SK-N-SH (cell line): ENCODE data around the gene ATP11A. TPM values are rescaled to one million over a fixed set of nuclear protein-coding genes. Genes with fewer than 3 reads are reported as not detected.

Source experiments
- CTCF ChIA-PET: fragments of 300-600, 350-600 bp; formaldehyde crosslinking; extraction: SDS; loops from one replicate; lab custom pipeline; 2021; lab: Yijun Ruan, JAX
- POLR2A ChIA-PET: fragments of 350-600 bp; sonication (Branson Sonifier 250); formaldehyde crosslinking; extraction: SDS; loops from one replicate; lab custom pipeline; 2020; ENCODE audit warnings: antibody characterized with exemption, inconsistent platforms; lab: Yijun Ruan, JAX
- DNase-seq: peaks from one replicate; pipeline ENCODE4 v3.0.0; 2012
- H2AFZ ChIP-seq: fragments of 200-600 bp; sonication (generic); 2 replicates; pipeline ENCODE4 v1.8.1; 2016; ENCODE audit warnings: antibody characterized with exemption, mild to moderate bottlenecking, low read depth
- H3F3A ChIP-seq: fragments of 200-600 bp; sonication (generic); replicated peaks from 2 replicates; pipeline ENCODE3; 2016; ENCODE audit warnings: antibody characterized with exemption, mild to moderate bottlenecking; ENCODE audit not compliant: insufficient read depth
- H3K27ac ChIP-seq, 2 experiments: fragments of 200-500 bp in 1 of 2; fragments of 200-600 bp in 1 of 2; sonication (Bioruptor generic) in 1 of 2; sonication (generic), shearing (Covaris generic) in 1 of 2; 2 replicates each; pipeline versions ENCODE4 v1.5.1 to v1.6.1; 2014 to 2016; ENCODE audit warnings: low read depth in 2 of 2, inconsistent platforms in 1 of 2, low read length in 1 of 2, mild to moderate bottlenecking in 1 of 2, mixed read lengths in 1 of 2
- H3K27me3 ChIP-seq: fragments of 200-600 bp; sonication (generic), shearing (Covaris generic); 2 replicates; pipeline ENCODE4 v1.6.1; 2016; ENCODE audit warnings: mixed run types; ENCODE audit not compliant: insufficient read depth
- H3K36me3 ChIP-seq, 2 experiments: fragments of 200-500 bp in 1 of 2; fragments of 200-600 bp in 1 of 2; sonication (Bioruptor generic) in 1 of 2; sonication (generic) in 1 of 2; replicated peaks in 1 of 2; 2 replicates each; pipeline versions ENCODE3 to v1.5.1; 2014 to 2016; ENCODE audit warnings: low read length in 1 of 2, mild to moderate bottlenecking in 1 of 2; ENCODE audit not compliant: insufficient read depth in 2 of 2, control insufficient read depth in 1 of 2
- H3K4me1 ChIP-seq, 2 experiments: fragments of 200-500 bp in 1 of 2; fragments of 200-600 bp in 1 of 2; sonication (Bioruptor generic) in 1 of 2; sonication (generic), shearing (Covaris generic) in 1 of 2; 2 replicates each; pipeline versions ENCODE4 v1.5.1 to v1.6.1; 2014 to 2016; ENCODE audit warnings: low read depth in 1 of 2, low read length in 1 of 2, mixed run types in 1 of 2; ENCODE audit not compliant: insufficient read depth in 2 of 2, control insufficient read depth in 1 of 2
- H3K4me2 ChIP-seq: fragments of 200-600 bp; sonication (generic), shearing (Covaris generic); 2 replicates; pipeline ENCODE4 v1.6.1; 2017; ENCODE audit warnings: mixed run types
- H3K4me3 ChIP-seq, 2 experiments: fragments of 200-500 bp in 1 of 2; fragments of 200-600 bp in 1 of 2; sonication (Bioruptor generic) in 1 of 2; sonication (generic), shearing (Covaris generic) in 1 of 2; 2 replicates each; pipeline versions ENCODE4 v1.5.1 to v1.8.1; 2014 to 2016; ENCODE audit warnings: low read depth in 2 of 2, inconsistent platforms in 1 of 2, low read length in 1 of 2, mild to moderate bottlenecking in 1 of 2, mixed read lengths in 1 of 2, moderate library complexity in 1 of 2
- H3K79me2 ChIP-seq: fragments of 200-600 bp; sonication (generic); 2 replicates; pipeline ENCODE4 v1.8.1; 2017; ENCODE audit warnings: mild to moderate bottlenecking; ENCODE audit not compliant: insufficient read depth
- H3K9ac ChIP-seq: fragments of 200-600 bp; sonication (generic); 2 replicates; pipeline ENCODE4 v1.6.1; 2017; ENCODE audit warnings: mixed run types
- H3K9me2 ChIP-seq: fragments of 200-600 bp; sonication (generic); 2 replicates; pipeline ENCODE4 v1.6.1; 2017; ENCODE audit warnings: mixed run types
- H3K9me3 ChIP-seq: fragments of 200-600 bp; sonication (generic); 2 replicates; pipeline ENCODE4 v1.6.1; 2017; ENCODE audit warnings: mixed run types, mild to moderate bottlenecking, moderate library complexity
- H4K20me1 ChIP-seq: fragments of 200-600 bp; sonication (generic); 2 replicates; pipeline ENCODE4 v1.6.1; 2017; ENCODE audit warnings: mild to moderate bottlenecking, mixed run types; ENCODE audit not compliant: insufficient read depth
- ELF1 ChIP-seq: IDR thresholded peaks from 2 replicates; pipeline ENCODE4 v1.4.0; 2012
- EZH2phosphoT487 ChIP-seq: fragments of 200-600 bp; sonication (generic); IDR thresholded peaks from 2 replicates; pipeline ENCODE4 v1.6.1; 2017; ENCODE audit warnings: low read depth, mixed run types, mild to moderate bottlenecking, antibody characterized with exemption, moderate library complexity, borderline replicate concordance
- FOSL2 ChIP-seq: IDR thresholded peaks from 2 replicates; pipeline ENCODE4 v1.4.0; 2012; ENCODE audit warnings: low read depth, mild to moderate bottlenecking, moderate library complexity, borderline replicate concordance
- FOXJ3 ChIP-seq: sonication (generic); formaldehyde crosslinking; IDR thresholded peaks from 2 replicates; pipeline ENCODE4 v1.5.1; 2020; ENCODE audit warnings: mild to moderate bottlenecking, missing genetic modification reagents
- FOXM1 ChIP-seq: IDR thresholded peaks from 2 replicates; pipeline ENCODE4 v1.4.0; 2012; ENCODE audit warnings: low read depth, mild to moderate bottlenecking
- GATA2 ChIP-seq: sonication (generic); formaldehyde crosslinking; IDR thresholded peaks from 2 replicates; pipeline ENCODE4 v1.5.0; 2020; ENCODE audit warnings: mild to moderate bottlenecking, missing genetic modification reagents
- IRF3 ChIP-seq: fragments of 150-350 bp; IDR thresholded peaks from 2 replicates; pipeline ENCODE4 v1.6.1; 2016; ENCODE audit warnings: mild to moderate bottlenecking, low read depth, low read length
- JUND ChIP-seq: IDR thresholded peaks from 2 replicates; pipeline ENCODE4 v1.4.0; 2012
- MAX ChIP-seq: IDR thresholded peaks from 2 replicates; pipeline ENCODE4 v1.4.0; 2012; ENCODE audit warnings: low read depth
- MEF2A ChIP-seq: IDR thresholded peaks from 2 replicates; pipeline ENCODE4 v1.4.0; 2012; ENCODE audit warnings: low read depth, borderline replicate concordance
- NRF1 ChIP-seq: IDR thresholded peaks from 2 replicates; pipeline ENCODE4 v1.6.1; 2012; ENCODE audit warnings: low read depth, mild to moderate bottlenecking, low read length
- PBX3 ChIP-seq: IDR thresholded peaks from 2 replicates; pipeline ENCODE4; 2012
- POLR2AphosphoS5 ChIP-seq: IDR thresholded peaks from 2 replicates; pipeline ENCODE4 v1.6.1; 2012; ENCODE audit warnings: low read depth, low read length
- RAD21 ChIP-seq: IDR thresholded peaks from 2 replicates; pipeline ENCODE4 v1.6.1; 2012; ENCODE audit warnings: mild to moderate bottlenecking, low read length
- RCOR1 ChIP-seq: fragments of 150-350 bp; IDR thresholded peaks from 2 replicates; pipeline ENCODE4 v1.6.1; 2017; ENCODE audit warnings: antibody characterized with exemption, low read length
- RXRA ChIP-seq: IDR thresholded peaks from 2 replicates; pipeline ENCODE4 v1.4.0; 2012; ENCODE audit warnings: low read depth, mild to moderate bottlenecking, borderline replicate concordance
- SMC3 ChIP-seq: IDR thresholded peaks from 2 replicates; pipeline ENCODE4 v1.6.1; 2012; ENCODE audit warnings: low read depth, low read length, improper control_type of control experiment
- TCF12 ChIP-seq: IDR thresholded peaks from 2 replicates; pipeline ENCODE4 v1.4.0; 2012
- YY1 ChIP-seq: IDR thresholded peaks from 2 replicates; pipeline ENCODE4 v1.4.0; 2012; ENCODE audit warnings: low read depth, mild to moderate bottlenecking
- ZBTB33 ChIP-seq: IDR thresholded peaks from 2 replicates; pipeline ENCODE4 v1.4.0; 2012; ENCODE audit warnings: low read depth, borderline replicate concordance
- WGBS: methylation state at CpG from one replicate; pipeline ENCODE4 v1.1.6; 2017; ENCODE audit warnings: low lambda C conversion rate; 5-methylcytosine and 5-hydroxymethylcytosine counted together
- polyA plus RNA-seq, 3 experiments: library from polyadenylated mRNA; depleted of rRNA; stranded (reverse); fragments of >200 nt; gene quantifications; 2 replicates each; pipeline ENCODE4 v1.2.3, GENCODE V29; 2012

ATP11A gene
- polyA plus RNA-seq, 1 of the 3 experiments (the other 2 are of a cell fraction) = 4.1 TPM

GRCh38 chr13:112762690-112763080 lies 72.8 kb downstream of the ATP11A start:
- no peak overlapping the region for H3K27ac ChIP-seq
- no peak overlapping the region for H3K9ac ChIP-seq
- no peaks in the 10 kb centered on the region for H3F3A ChIP-seq
- no peaks in the 10 kb centered on the region for H3K9me2 ChIP-seq
- no peak for TF ChIP-seq YY1
- no peak for TF ChIP-seq IRF3
- TF ChIP-seq RXRA = no peak
- no peak for TF ChIP-seq RCOR1
- TF ChIP-seq MAX = no peak
- 87% methylated on average over 19 of the region's 19 CpGs for WGBS
- no peak for DNase-seq
- no peaks in the 10 kb centered on the region for H3K27me3 ChIP-seq
- ChIA-PET CTCF (interaction anchor here (0.6 to 1.7 kb wide), 3 partner anchors 21 to 112 kb away, joined by 3 read pairs; no protein-coding TSS in a partner anchor), POLR2A (no interaction called here)
- no peak overlapping the region for H3K4me3 ChIP-seq
- no peaks in the 10 kb centered on the region; the same call in 1 of the 2 replicates for H3K79me2 ChIP-seq
- no peak overlapping the region for H3K4me2 ChIP-seq
- H3K4me1 ChIP-seq = peaks cover 0 to 5% of the 10 kb centered on the region in 2 experiments; a peak in 1 of 4 replicates
- H3K36me3 ChIP-seq = peaks cover 0 to 2% of the 10 kb centered on the region in 2 experiments
- no peak overlapping the region for H2AFZ ChIP-seq
- H3K9me3 ChIP-seq = no peaks in the 10 kb centered on the region
- no peaks in the 10 kb centered on the region for H4K20me1 ChIP-seq

- ChIA-PET POLR2A (no interaction called here), CTCF (no interaction called here)
- H2AFZ ChIP-seq = no peak overlapping the region
- H3F3A ChIP-seq = no peaks in the 10 kb centered on the region
- no peaks in the 10 kb centered on the region for H3K36me3 ChIP-seq
- H3K9me2 ChIP-seq = no peaks in the 10 kb centered on the region
- WGBS = 88% methylated on average over 6 of the region's 11 CpGs
- H3K27me3 ChIP-seq = no peaks in the 10 kb centered on the region
- H3K4me1 ChIP-seq = peaks cover 0 to 5% of the 10 kb centered on the region in 2 experiments; a peak in 1 of 4 replicates
- no peak overlapping the region for H3K4me3 ChIP-seq
- TF ChIP-seq RXRA (no peak), RAD21 (no peak), FOXM1 (no peak), TCF12 (no peak), JUND (no peak), POLR2AphosphoS5 (no peak), SMC3 (no peak), ZBTB33 (no peak), EZH2phosphoT487 (no peak), FOXJ3 (no peak), GATA2 (CRISPR knock-in tag) (no peak), PBX3 (no peak), ELF1 (no peak), MEF2A (no peak), RCOR1 (no peak), YY1 (no peak), MAX (no peak), FOSL2 (no peak), NRF1 (no peak)
- H3K27ac ChIP-seq = no peak overlapping the region
- no peaks in the 10 kb centered on the region for H4K20me1 ChIP-seq
- no peaks in the 10 kb centered on the region for H3K9me3 ChIP-seq
- no peak for DNase-seq
- H3K4me2 ChIP-seq = no peak overlapping the region
- no peak overlapping the region for H3K9ac ChIP-seq
- H3K79me2 ChIP-seq = no peaks in the 10 kb centered on the region
These were observed 74.2 kb downstream of the ATP11A start for GRCh38 chr13:112764028-112764427.
